CD14-positive monocyte (primary cell): ENCODE data around the gene ERBB4. TPM values are rescaled to one million over a fixed set of nuclear protein-coding genes. Genes with fewer than 3 reads are reported as not detected.

Source experiments
- DNase-seq, 3 donors: peaks; one replicate each; pipeline ENCODE4 v3.0.0-alpha.2; 2011 to 2022
- H2AFZ ChIP-seq: 2 replicates; pipeline ENCODE4 v1.6.0; 2012; ENCODE audit warnings: mild to moderate bottlenecking, low read depth, low read length, inconsistent platforms; ENCODE audit not compliant: insufficient read depth, poor library complexity, severe bottlenecking
- H3K27ac ChIP-seq, 2 donors: 1 replicate in 1 of 2; 2 replicates in 1 of 2; pipeline ENCODE4 v1.5.1; 2012 to 2013; ENCODE audit warnings: low read length in 2 of 2, control low read depth in 1 of 2, inconsistent platforms in 1 of 2, low read depth in 1 of 2, mild to moderate bottlenecking in 1 of 2
- H3K27me3 ChIP-seq, 2 donors: one replicate each; pipeline versions ENCODE4 v1.6.0 to v1.6.1; 2011 to 2013; ENCODE audit warnings: low read length in 2 of 2; ENCODE audit not compliant: control insufficient read depth in 2 of 2, insufficient read depth in 2 of 2
- H3K36me3 ChIP-seq, 2 donors: replicated peaks in 1 of 2; 1 replicate in 1 of 2; 2 replicates in 1 of 2; pipeline versions ENCODE4 v1.5.1 to v1.6.1; 2012 to 2013; ENCODE audit warnings: low read length in 2 of 2, control low read depth in 1 of 2, inconsistent platforms in 1 of 2, mild to moderate bottlenecking in 1 of 2; ENCODE audit not compliant: insufficient read depth in 2 of 2, control insufficient read depth in 1 of 2
- H3K4me1 ChIP-seq, 2 donors: 1 replicate in 1 of 2; 2 replicates in 1 of 2; pipeline versions ENCODE4 v1.5.1 to v1.6.1; 2012 to 2013; ENCODE audit warnings: low read length in 2 of 2, control low read depth in 1 of 2, inconsistent platforms in 1 of 2, mild to moderate bottlenecking in 1 of 2, moderate library complexity in 1 of 2; ENCODE audit not compliant: insufficient read depth in 2 of 2, control insufficient read depth in 1 of 2
- H3K4me2 ChIP-seq: replicated peaks from 2 replicates; pipeline ENCODE3; 2012; ENCODE audit warnings: low read length, moderate library complexity, mild to moderate bottlenecking; ENCODE audit not compliant: poor library complexity, severe bottlenecking; ENCODE audit errors: extremely low read depth
- H3K4me3 ChIP-seq, 3 experiments: fragments of 200-600 bp in 1 of 3; sonication (generic) in 1 of 3; replicated peaks in 1 of 3; 1 replicate in 2 of 3; 2 replicates in 1 of 3; pipeline ENCODE4 v1.5.1; 2011 to 2013; ENCODE audit warnings: low read length in 3 of 3, mild to moderate bottlenecking in 3 of 3, control low read depth in 2 of 3, low read depth in 2 of 3, inconsistent platforms in 1 of 3, moderate library complexity in 1 of 3
- H3K79me2 ChIP-seq: 2 replicates; pipeline ENCODE4 v1.6.0; 2012; ENCODE audit warnings: mild to moderate bottlenecking, control low read depth, inconsistent platforms, low read length, moderate library complexity; ENCODE audit not compliant: insufficient read depth
- H3K9ac ChIP-seq: 2 replicates; pipeline ENCODE4 v1.6.0; 2017; ENCODE audit warnings: low read length, mild to moderate bottlenecking; ENCODE audit not compliant: insufficient read depth, poor library complexity, severe bottlenecking
- H3K9me3 ChIP-seq, 2 donors: replicated peaks in 1 of 2; 1 replicate in 1 of 2; 2 replicates in 1 of 2; pipeline versions ENCODE4 v1.5.1 to v1.6.1; 2012 to 2013; ENCODE audit warnings: low read length in 2 of 2, control low read depth in 1 of 2; ENCODE audit not compliant: control insufficient read depth in 1 of 2, insufficient read depth in 1 of 2
- H4K20me1 ChIP-seq: 2 replicates; pipeline ENCODE4 v1.6.0; 2012; ENCODE audit warnings: mild to moderate bottlenecking, low read length, control low read depth, moderate library complexity; ENCODE audit not compliant: insufficient read depth
- H3K27ac Mint-ChIP-seq, 7 donors: one replicate each; pipeline ENCODE4 v1.8.0; 2020; ENCODE audit warnings: mild to moderate bottlenecking in 7 of 7, mixed read lengths in 7 of 7, moderate library complexity in 6 of 7, inconsistent platforms in 2 of 7
- H3K27me3 Mint-ChIP-seq, 3 donors: one replicate each; pipeline ENCODE4 v1.8.0; 2021 to 2022; ENCODE audit warnings: low read depth in 3 of 3, mild to moderate bottlenecking in 3 of 3, mixed read lengths in 3 of 3, moderate library complexity in 3 of 3, inconsistent platforms in 1 of 3
- H3K36me3 Mint-ChIP-seq, 2 donors: one replicate each; pipeline ENCODE4 v1.8.0; 2020; ENCODE audit warnings: mixed read lengths in 2 of 2, inconsistent platforms in 1 of 2, mild to moderate bottlenecking in 1 of 2
- H3K4me1 Mint-ChIP-seq: one replicate; pipeline ENCODE4 v1.8.0; 2020; ENCODE audit warnings: mild to moderate bottlenecking, mixed read lengths
- H3K4me3 Mint-ChIP-seq, 2 donors: one replicate each; pipeline ENCODE4 v1.8.0; 2020; ENCODE audit warnings: mild to moderate bottlenecking in 2 of 2, mixed read lengths in 2 of 2, moderate library complexity in 1 of 2
- H3K9me3 Mint-ChIP-seq, 7 donors: one replicate each; pipeline ENCODE4 v1.8.0; 2020 to 2022; ENCODE audit warnings: mixed read lengths in 7 of 7, mild to moderate bottlenecking in 6 of 7, moderate library complexity in 6 of 7, inconsistent platforms in 2 of 7
- WGBS: methylation state at CpG from one replicate; pipeline ENCODE4 v1.1.5; 2013; ENCODE audit warnings: missing lambda C conversion rate; ENCODE audit not compliant: insufficient coverage; 5-methylcytosine and 5-hydroxymethylcytosine counted together
- intact Hi-C, 2 donors: fragments of 100-400 bp; cut with micrococcal nuclease; formaldehyde crosslinking; loops; one replicate each; pipeline versions ENCODE4 v1.15.0 to v1.15.1; 2023
- polyA plus RNA-seq, 3 donors: library from polyadenylated mRNA; depleted of rRNA in 1 of 3; unstranded in 2 of 3; stranded (reverse) in 1 of 3; fragments of 300-500 nt in 2 of 3; fragments of >200 nt in 1 of 3; fragmentation: Illumina TruSeq in 2 of 3; gene quantifications; 1 replicate in 2 of 3; 2 replicates in 1 of 3; pipeline ENCODE4 v1.2.3, GENCODE V29; 2012 to 2021
- TF ChIP-seq, protein P1 (sequence below): fragments of 200-600 bp; IDR thresholded peaks from one replicate; pipeline ENCODE4 v1.8.0; 2022; ENCODE audit warnings: antibody characterized with exemption, mild to moderate bottlenecking

Gene ERBB4
- polyA plus RNA-seq, 3 donors: not detected

DNA sequence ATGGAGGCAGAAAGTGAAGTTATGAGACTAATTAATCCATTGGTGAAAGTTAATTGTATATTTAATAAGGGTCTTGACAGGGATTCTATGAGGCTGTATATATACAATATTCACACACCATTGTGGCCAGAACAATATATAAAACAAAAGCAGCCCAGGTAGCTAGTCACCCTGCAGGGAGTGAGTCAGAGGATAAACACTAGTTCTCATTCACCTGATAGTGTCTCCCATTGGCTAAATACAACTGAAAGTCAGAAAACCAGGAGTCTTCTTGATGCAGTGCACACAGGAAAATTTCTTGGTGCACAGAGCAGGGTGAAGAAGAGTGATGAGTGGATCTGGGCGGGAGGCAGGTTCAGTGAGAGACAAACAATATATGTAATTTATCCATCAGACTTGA, 465.2 kb downstream of the ERBB4 start:
- H3K9me3 Mint-ChIP-seq: peaks cover 0 to 3% (median 0%) of the 10 kb centered on the region in 7 donors
- no peak overlapping the region for H3K4me2 ChIP-seq
- DNase-seq: no peak
- no peaks in the 10 kb centered on the region for H3K79me2 ChIP-seq
- intact Hi-C loops: no loop called here
- no peak overlapping the region for H2AFZ ChIP-seq
- no peaks in the 10 kb centered on the region for H3K27me3 ChIP-seq
- H3K27me3 Mint-ChIP-seq: no peaks in the 10 kb centered on the region
- H3K27ac Mint-ChIP-seq: no peak overlapping the region
- H4K20me1 ChIP-seq: no peaks in the 10 kb centered on the region
- H3K4me1 ChIP-seq: no peaks in the 10 kb centered on the region
- WGBS: no CpG with 5 or more reads among the region's 1 CpG
- no peak overlapping the region for H3K4me3 Mint-ChIP-seq
- no peak overlapping the region for H3K9ac ChIP-seq
- TF ChIP-seq, protein P1, sequence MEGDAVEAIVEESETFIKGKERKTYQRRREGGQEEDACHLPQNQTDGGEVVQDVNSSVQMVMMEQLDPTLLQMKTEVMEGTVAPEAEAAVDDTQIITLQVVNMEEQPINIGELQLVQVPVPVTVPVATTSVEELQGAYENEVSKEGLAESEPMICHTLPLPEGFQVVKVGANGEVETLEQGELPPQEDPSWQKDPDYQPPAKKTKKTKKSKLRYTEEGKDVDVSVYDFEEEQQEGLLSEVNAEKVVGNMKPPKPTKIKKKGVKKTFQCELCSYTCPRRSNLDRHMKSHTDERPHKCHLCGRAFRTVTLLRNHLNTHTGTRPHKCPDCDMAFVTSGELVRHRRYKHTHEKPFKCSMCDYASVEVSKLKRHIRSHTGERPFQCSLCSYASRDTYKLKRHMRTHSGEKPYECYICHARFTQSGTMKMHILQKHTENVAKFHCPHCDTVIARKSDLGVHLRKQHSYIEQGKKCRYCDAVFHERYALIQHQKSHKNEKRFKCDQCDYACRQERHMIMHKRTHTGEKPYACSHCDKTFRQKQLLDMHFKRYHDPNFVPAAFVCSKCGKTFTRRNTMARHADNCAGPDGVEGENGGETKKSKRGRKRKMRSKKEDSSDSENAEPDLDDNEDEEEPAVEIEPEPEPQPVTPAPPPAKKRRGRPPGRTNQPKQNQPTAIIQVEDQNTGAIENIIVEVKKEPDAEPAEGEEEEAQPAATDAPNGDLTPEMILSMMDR: no peak
- H3K4me1 Mint-ChIP-seq: no peaks in the 10 kb centered on the region
- H3K4me3 ChIP-seq: no peak overlapping the region
- H3K27ac ChIP-seq: no peak overlapping the region
- H3K36me3 ChIP-seq: no peaks in the 10 kb centered on the region
- H3K9me3 ChIP-seq: no peaks in the 10 kb centered on the region
- H3K36me3 Mint-ChIP-seq: no peaks in the 10 kb centered on the region

DNA sequence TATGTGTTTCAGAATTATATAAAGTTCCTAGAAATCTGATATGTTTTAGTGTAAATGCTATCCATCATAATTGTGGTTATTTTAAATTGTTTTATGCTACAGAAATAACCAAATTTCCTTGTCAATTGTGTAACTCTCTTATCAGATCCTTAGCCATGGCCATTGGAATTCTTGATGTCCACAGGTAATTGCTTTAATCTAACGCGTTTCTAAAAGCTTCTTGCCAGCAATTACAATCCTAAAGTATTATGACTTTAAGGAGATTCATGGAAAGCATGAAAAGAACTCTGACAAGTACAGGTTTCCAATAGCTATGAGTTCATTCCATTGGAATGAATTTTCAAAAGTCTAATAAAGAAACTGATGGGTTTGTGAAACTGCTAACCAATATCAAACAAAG, 472.1 kb downstream of the ERBB4 start:
- no CpG with 5 or more reads among the region's 2 CpGs for WGBS
- Histone ChIP-seq H4K20me1 (no peaks in the 10 kb centered on the region), H3K79me2 (no peaks in the 10 kb centered on the region), H3K27me3 (no peaks in the 10 kb centered on the region), H3K4me2 (no peak overlapping the region), H3K36me3 (no peaks in the 10 kb centered on the region), H3K4me1 (no peaks in the 10 kb centered on the region), H3K27ac (no peak overlapping the region), H3K9me3 (no peaks in the 10 kb centered on the region), H3K9ac (no peak overlapping the region), H2AFZ (no peak overlapping the region), H3K4me3 (no peak overlapping the region)
- Mint-ChIP-seq H3K4me1 (no peaks in the 10 kb centered on the region), H3K36me3 (no peaks in the 10 kb centered on the region), H3K27me3 (peaks cover 0 to 2% (median 2%) of the 10 kb centered on the region in 3 donors), H3K9me3 (peaks cover 0 to 3% (median 0%) of the 10 kb centered on the region in 7 donors), H3K27ac (no peak overlapping the region), H3K4me3 (no peak overlapping the region)
- no peak for DNase-seq
- TF ChIP-seq, protein P1: no peak
- intact Hi-C loops: no loop called here
